Measurements from ENCODE around the gene ZBTB24.

- TF ChIP-seq YY1 (IDR thresholded peaks at IDR 0.05; ENCODE audit: low read depth) = no peak
- TF ChIP-seq NFIC (IDR thresholded peaks at IDR 0.05) = no peak
Observed at GRCh38 chr6:109503327-109504224, 20.6 kb upstream of the ZBTB24 start.
